K562 (cell line): ENCODE data around the gene RHD. TPM values are rescaled to one million over a fixed set of nuclear protein-coding genes. Genes with fewer than 3 reads are reported as not detected.
A peak's percentile ranks its signal among the peaks of the same experiment; 100 is the strongest.

Experiments used
- ATF4 ChIP-seq: fragments of 450-650 bp; formaldehyde crosslinking; IDR thresholded peaks from 2 replicates; pipeline ENCODE4 v1.4.0; 2022; ENCODE audit warnings: mild to moderate bottlenecking, moderate library complexity
- BDP1 ChIP-seq: IDR thresholded peaks from 3 replicates; pipeline ENCODE4 v1.6.1; 2011; ENCODE audit not compliant: insufficient read length, insufficient read depth
- E2F3 ChIP-seq: fragments of 250-450 bp; sonication (Bioruptor Pico); IDR thresholded peaks from 2 replicates; pipeline ENCODE4 v1.4.0; 2020; ENCODE audit warnings: mild to moderate bottlenecking
- GTF2A2 ChIP-seq: IDR thresholded peaks from 2 replicates; pipeline ENCODE4 v1.6.1; 2016; ENCODE audit warnings: mild to moderate bottlenecking, missing genetic modification characterization, missing compliant biosample characterization
- HDAC6 ChIP-seq: IDR thresholded peaks from 2 replicates; pipeline ENCODE4 v1.6.1; 2012; ENCODE audit warnings: low read depth, mild to moderate bottlenecking, control low read depth, inconsistent platforms, low read length, moderate library complexity
- HDGF ChIP-seq: fragments of 450-650 bp; IDR thresholded peaks from 2 replicates; pipeline ENCODE4 v1.6.1; 2016
- HNRNPLL ChIP-seq: fragments of 200-400 bp; formaldehyde crosslinking; IDR thresholded peaks from 2 replicates; pipeline ENCODE4 v1.6.1; 2017; ENCODE audit warnings: low read length, low read depth, mild to moderate bottlenecking; ENCODE audit not compliant: poor library complexity, severe bottlenecking
- NCOR1 ChIP-seq: fragments of 450-650 bp; IDR thresholded peaks from 2 replicates; pipeline ENCODE4 v1.6.1; 2016; ENCODE audit warnings: mild to moderate bottlenecking, moderate library complexity
- PHB ChIP-seq: fragments of 250-450 bp; sonication (Bioruptor Pico); IDR thresholded peaks from 2 replicates; pipeline ENCODE4 v1.5.0; 2021
- POLR3G ChIP-seq: IDR thresholded peaks from 2 replicates; pipeline ENCODE4 v1.6.1; 2011; ENCODE audit not compliant: insufficient read length, insufficient replicate concordance; ENCODE audit errors: extremely low read depth
- SREBF1 ChIP-seq: fragments of 150-350 bp; IDR thresholded peaks from 2 replicates; pipeline ENCODE4 v1.6.1; 2014; ENCODE audit warnings: antibody characterized with exemption, low read depth, low read length, borderline replicate concordance
- SRSF9 ChIP-seq: fragments of 200-400 bp; formaldehyde crosslinking; IDR thresholded peaks from 2 replicates; pipeline ENCODE4 v1.6.1; 2017; ENCODE audit warnings: low read depth, low read length, borderline replicate concordance
- TCF15 ChIP-seq: fragments of 250-450 bp; sonication (Bioruptor Pico); IDR thresholded peaks from 2 replicates; pipeline ENCODE4 v1.8.0; 2022; ENCODE audit warnings: moderate library complexity, mild to moderate bottlenecking, inconsistent platforms
- ZNF354B ChIP-seq: fragments of 250-450 bp; sonication (Bioruptor Pico); IDR thresholded peaks from 2 replicates; pipeline ENCODE4 v1.4.0; 2020
- ZNF77 ChIP-seq: fragments of 250-450 bp; sonication (Bioruptor Pico); IDR thresholded peaks from 2 replicates; pipeline ENCODE4 v1.5.0; 2020
- polyA plus RNA-seq, 8 experiments: library from polyadenylated mRNA; depleted of rRNA in 4 of 8; stranded (reverse) in 5 of 8; unstranded in 3 of 8; fragments of >200 nt; fragmentation: Nextera tagmentation in 2 of 8; fragmentation: Illumina TruSeq in 1 of 8; extraction: Ambion mirVana in 2 of 8; extraction: Trizol in 1 of 8; gene quantifications; 2 replicates each; pipeline versions ENCODE4 v1.2.1 to v1.2.3, GENCODE V29; 2011 to 2014; ENCODE audit warnings: inconsistent platforms in 1 of 8, missing spikeins in 1 of 8
- total RNA-seq, 7 experiments: library from RNA; depleted of rRNA in 6 of 7; stranded (reverse); fragments of >200 nt in 6 of 7; fragmentation: Illumina TruSeq in 2 of 7; extraction: Trizol in 2 of 7; gene quantifications; 2 replicates each; pipeline versions ENCODE4 v1.2.1 to v1.2.3, GENCODE V29; 2011 to 2021; ENCODE audit warnings: low replicate concordance in 1 of 7
- TF ChIP-seq, protein P1 (sequence below): sonication (generic); formaldehyde crosslinking; IDR thresholded peaks from 2 replicates; pipeline ENCODE4 v1.8.0; 2022; ENCODE audit warnings: mild to moderate bottlenecking, missing genetic modification reagents
- TF ChIP-seq, protein P2 (sequence below), 2 experiments: fragments of 450-650 bp in 1 of 2; sonication (generic) in 1 of 2; formaldehyde crosslinking in 1 of 2; IDR thresholded peaks in 1 of 2; conservative IDR thresholded peaks in 1 of 2; 2 replicates each; pipeline versions ENCODE4 v1.6.1 to v1.8.1; 2016 to 2023; ENCODE audit warnings: mild to moderate bottlenecking in 2 of 2, moderate library complexity in 2 of 2, inconsistent platforms in 1 of 2, missing genetic modification reagents in 1 of 2
- TF ChIP-seq, protein P3 (sequence below): fragments of 450-650 bp; formaldehyde crosslinking; IDR thresholded peaks from 2 replicates; pipeline ENCODE4 v1.4.0; 2020; ENCODE audit warnings: mild to moderate bottlenecking, moderate library complexity
- TF ChIP-seq, protein P4 (sequence below): fragments of 450-650 bp; IDR thresholded peaks from 2 replicates; pipeline ENCODE4 v1.6.1; 2016

The RHD gene
- total and polyA plus RNA-seq, 9 of the 15 experiments (the other 6 are each of a cell fraction or from before 2014, with no cell fraction given), result 8.8 to 32.4 (median 15.0) TPM

GRCh38 chr1:25239681-25240541 is 32.4 kb upstream of the RHD start (continued):
- TF ChIP-seq, protein P1, sequence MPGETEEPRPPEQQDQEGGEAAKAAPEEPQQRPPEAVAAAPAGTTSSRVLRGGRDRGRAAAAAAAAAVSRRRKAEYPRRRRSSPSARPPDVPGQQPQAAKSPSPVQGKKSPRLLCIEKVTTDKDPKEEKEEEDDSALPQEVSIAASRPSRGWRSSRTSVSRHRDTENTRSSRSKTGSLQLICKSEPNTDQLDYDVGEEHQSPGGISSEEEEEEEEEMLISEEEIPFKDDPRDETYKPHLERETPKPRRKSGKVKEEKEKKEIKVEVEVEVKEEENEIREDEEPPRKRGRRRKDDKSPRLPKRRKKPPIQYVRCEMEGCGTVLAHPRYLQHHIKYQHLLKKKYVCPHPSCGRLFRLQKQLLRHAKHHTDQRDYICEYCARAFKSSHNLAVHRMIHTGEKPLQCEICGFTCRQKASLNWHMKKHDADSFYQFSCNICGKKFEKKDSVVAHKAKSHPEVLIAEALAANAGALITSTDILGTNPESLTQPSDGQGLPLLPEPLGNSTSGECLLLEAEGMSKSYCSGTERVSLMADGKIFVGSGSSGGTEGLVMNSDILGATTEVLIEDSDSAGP (CRISPR knock-in tag), result 0 out of 2 replicates have a peak, but pooled peaks have one; percentile 41
- TF ChIP-seq NCOR1, result peak; percentile 37; the same call in 1 of the 2 replicates
- TF ChIP-seq ATF4 (CRISPR knock-in tag), result 0 out of 2 replicates have a peak, but pooled peaks have one; percentile 29
- TF ChIP-seq ZNF354B, result peak; percentile 10; the same call in 1 of the 2 replicates
- TF ChIP-seq, protein P2, sequence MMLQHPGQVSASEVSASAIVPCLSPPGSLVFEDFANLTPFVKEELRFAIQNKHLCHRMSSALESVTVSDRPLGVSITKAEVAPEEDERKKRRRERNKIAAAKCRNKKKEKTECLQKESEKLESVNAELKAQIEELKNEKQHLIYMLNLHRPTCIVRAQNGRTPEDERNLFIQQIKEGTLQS (IDR thresholded peaks at IDR 0.05), result no peak; the same call in 1 of the 2 replicates
- TF ChIP-seq, protein P2 (CRISPR knock-in tag; conservative IDR thresholded peaks at IDR 0.05), result no peak
- no peak for TF ChIP-seq POLR3G
- TF ChIP-seq, protein P3, sequence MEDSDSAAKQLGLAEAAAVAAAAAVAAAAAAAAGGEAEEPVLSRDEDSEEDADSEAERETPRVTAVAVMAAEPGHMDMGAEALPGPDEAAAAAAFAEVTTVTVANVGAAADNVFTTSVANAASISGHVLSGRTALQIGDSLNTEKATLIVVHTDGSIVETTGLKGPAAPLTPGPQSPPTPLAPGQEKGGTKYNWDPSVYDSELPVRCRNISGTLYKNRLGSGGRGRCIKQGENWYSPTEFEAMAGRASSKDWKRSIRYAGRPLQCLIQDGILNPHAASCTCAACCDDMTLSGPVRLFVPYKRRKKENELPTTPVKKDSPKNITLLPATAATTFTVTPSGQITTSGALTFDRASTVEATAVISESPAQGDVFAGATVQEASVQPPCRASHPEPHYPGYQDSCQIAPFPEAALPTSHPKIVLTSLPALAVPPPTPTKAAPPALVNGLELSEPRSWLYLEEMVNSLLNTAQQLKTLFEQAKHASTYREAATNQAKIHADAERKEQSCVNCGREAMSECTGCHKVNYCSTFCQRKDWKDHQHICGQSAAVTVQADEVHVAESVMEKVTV, result peak; percentile 13; the same call in 1 of the 2 replicates
- peak; percentile 59 for TF ChIP-seq HDGF
- no peak for TF ChIP-seq GTF2A2
- TF ChIP-seq PHB, result peak; percentile 78
- TF ChIP-seq HNRNPLL, result peak; percentile 100
- 0 out of 2 replicates have a peak, but pooled peaks have one; percentile 61 for TF ChIP-seq TCF15 (CRISPR knock-in tag)
- 0 out of 2 replicates have a peak, but pooled peaks have one; percentile 48 for TF ChIP-seq HDAC6
- no peak for TF ChIP-seq SRSF9
- TF ChIP-seq, protein P4, sequence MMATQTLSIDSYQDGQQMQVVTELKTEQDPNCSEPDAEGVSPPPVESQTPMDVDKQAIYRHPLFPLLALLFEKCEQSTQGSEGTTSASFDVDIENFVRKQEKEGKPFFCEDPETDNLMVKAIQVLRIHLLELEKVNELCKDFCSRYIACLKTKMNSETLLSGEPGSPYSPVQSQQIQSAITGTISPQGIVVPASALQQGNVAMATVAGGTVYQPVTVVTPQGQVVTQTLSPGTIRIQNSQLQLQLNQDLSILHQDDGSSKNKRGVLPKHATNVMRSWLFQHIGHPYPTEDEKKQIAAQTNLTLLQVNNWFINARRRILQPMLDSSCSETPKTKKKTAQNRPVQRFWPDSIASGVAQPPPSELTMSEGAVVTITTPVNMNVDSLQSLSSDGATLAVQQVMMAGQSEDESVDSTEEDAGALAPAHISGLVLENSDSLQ, result peak; percentile 70
- TF ChIP-seq E2F3 (CRISPR knock-in tag), result no peak
- TF ChIP-seq ZNF77 (CRISPR knock-in tag), result 0 out of 2 replicates have a peak, but pooled peaks have one; percentile 83
- TF ChIP-seq BDP1, result no peak
- TF ChIP-seq SREBF1, result no peak
